A549 (cell line): Measurements from ENCODE around the gene CLEC4E. TPM values are rescaled to one million over a fixed set of nuclear protein-coding genes. Genes with fewer than 3 reads are reported as not detected.
A peak's percentile ranks its signal among the peaks of the same experiment; 100 is the strongest.
"Not testable (repeated sequence)": the region's sequence is repeated elsewhere in the genome, so short reads cannot be mapped to it uniquely, and the experiment has no call there.

ENCODE experiments used
- ATAC-seq, 2 experiments: fragments of 200-7000 bp in 1 of 2; fragments of >200 bp in 1 of 2; cut with Nextera tagmentation in 1 of 2; cut with Tn5 transposase in 1 of 2; 3 replicates each; pipeline versions ENCODE4 v1.8.0 to v1.9.1; 2018 to 2020; ENCODE audit warnings: mild to moderate bottlenecking in 1 of 2, moderate library complexity in 1 of 2
- CTCF ChIA-PET: fragments of 300-600 bp; sonication (Branson Sonifier 250); formaldehyde crosslinking; extraction: SDS; loops from one replicate; lab custom pipeline; 2021; ENCODE audit warnings: antibody characterized with exemption, inconsistent platforms; lab: Yijun Ruan, JAX
- POLR2A ChIA-PET: fragments of 350-600 bp; formaldehyde crosslinking; extraction: SDS; loops from one replicate; lab custom pipeline; 2021; ENCODE audit warnings: antibody characterized with exemption, inconsistent platforms; lab: Yijun Ruan, JAX
- DNase-seq, 2 experiments: peaks; one replicate each; pipeline versions ENCODE4 v3.0.0 to v3.0.0-alpha.2; 2011 to 2016; ENCODE audit warnings: low read depth in 1 of 2, low spot score in 1 of 2
- FAIRE-seq: peaks from 2 replicates; lab custom pipeline; 2011; peaks lifted over from hg19 to GRCh38; lab: Jason Lieb, UNC
- H3K27ac ChIP-seq, 2 experiments: fragments of >200 bp; sonication (Bioruptor Twin); formaldehyde crosslinking; 3 replicates each; pipeline ENCODE4 v1.5.1; 2016 to 2017
- H3K4me1 ChIP-seq: fragments of >200 bp; sonication (Bioruptor Twin); formaldehyde crosslinking; 3 replicates; pipeline ENCODE4 v1.6.1; 2016
- H3K4me2 ChIP-seq: fragments of >200 bp; sonication (Bioruptor Twin); formaldehyde crosslinking; 3 replicates; pipeline ENCODE4 v1.6.1; 2016
- H3K4me3 ChIP-seq: fragments of >200 bp; sonication (Bioruptor Twin); formaldehyde crosslinking; 3 replicates; pipeline ENCODE4 v1.5.1; 2016
- H3K9me3 ChIP-seq: fragments of >200 bp; sonication (Bioruptor Twin); formaldehyde crosslinking; 3 replicates; pipeline ENCODE4 v1.6.1; 2016
- BHLHE40 ChIP-seq: IDR thresholded peaks from 2 replicates; pipeline ENCODE4 v1.6.1; 2012; ENCODE audit warnings: low read depth, low read length, inconsistent platforms
- CEBPB ChIP-seq, 2 experiments: fragments of >200 bp in 1 of 2; sonication (Bioruptor Twin) in 1 of 2; formaldehyde crosslinking in 1 of 2; IDR thresholded peaks; 2 replicates each; pipeline ENCODE4 v1.6.1; 2012 to 2016
- CHD2 ChIP-seq: fragments of 150-350 bp; IDR thresholded peaks from 2 replicates; pipeline ENCODE4 v1.6.1; 2014; ENCODE audit warnings: low read length; ENCODE audit not compliant: partially characterized antibody
- CHD4 ChIP-seq: fragments of 200-600 bp; sonication (generic); IDR thresholded peaks from 2 replicates; pipeline ENCODE4 v1.6.1; 2016; ENCODE audit warnings: antibody characterized with exemption, mild to moderate bottlenecking, borderline replicate concordance
- ESRRA ChIP-seq: fragments of 150-350 bp; IDR thresholded peaks from 2 replicates; pipeline ENCODE4 v1.6.1; 2014; ENCODE audit warnings: mild to moderate bottlenecking, low read length, borderline replicate concordance
- FOSB ChIP-seq: fragments of 250-450 bp; sonication (Bioruptor Pico); IDR thresholded peaks from 2 replicates; pipeline ENCODE4 v1.5.0; 2020; ENCODE audit warnings: mild to moderate bottlenecking, moderate library complexity
- FOXS1 ChIP-seq: fragments of 250-450 bp; sonication (Bioruptor Pico); IDR thresholded peaks from 2 replicates; pipeline ENCODE4 v1.5.0; 2020; ENCODE audit warnings: mild to moderate bottlenecking, moderate library complexity
- HEYL ChIP-seq: fragments of 250-450 bp; sonication (Bioruptor Pico); IDR thresholded peaks from 2 replicates; pipeline ENCODE4 v1.8.0; 2021; ENCODE audit warnings: mild to moderate bottlenecking, moderate library complexity
- KDM5A ChIP-seq: fragments of 200-600 bp; sonication (generic); IDR thresholded peaks from 2 replicates; pipeline ENCODE4 v1.6.1; 2016; ENCODE audit warnings: antibody characterized with exemption, mild to moderate bottlenecking
- MAFK ChIP-seq: fragments of 450-650 bp; IDR thresholded peaks from 2 replicates; pipeline ENCODE4 v1.6.1; 2014; ENCODE audit not compliant: partially characterized antibody
- MAX ChIP-seq: IDR thresholded peaks from 2 replicates; pipeline ENCODE4 v1.6.1; 2012
- MYC ChIP-seq: IDR thresholded peaks from 2 replicates; pipeline ENCODE4 v1.6.1; 2012; ENCODE audit warnings: mild to moderate bottlenecking, inconsistent platforms, low read length, improper control_type of control experiment, borderline replicate concordance
- NFE2L2 ChIP-seq: fragments of 150-350 bp; conservative IDR thresholded peaks from 2 replicates; pipeline ENCODE4 v1.6.1; 2014; ENCODE audit warnings: low read length
- PHF8 ChIP-seq: fragments of 200-600 bp; sonication (generic); IDR thresholded peaks from 2 replicates; pipeline ENCODE4 v1.6.1; 2016; ENCODE audit warnings: low read depth, mild to moderate bottlenecking, antibody characterized with exemption, moderate library complexity, borderline replicate concordance
- POLR2A ChIP-seq: IDR thresholded peaks from 2 replicates; pipeline ENCODE4 v1.6.1; 2012; ENCODE audit warnings: mild to moderate bottlenecking, low read length
- RARB ChIP-seq: fragments of 250-450 bp; sonication (Bioruptor Pico); IDR thresholded peaks from 2 replicates; pipeline ENCODE4 v1.8.0; 2021; ENCODE audit warnings: mild to moderate bottlenecking, moderate library complexity
- RCOR1 ChIP-seq: fragments of 150-350 bp; IDR thresholded peaks from 2 replicates; pipeline ENCODE4 v1.6.1; 2014; ENCODE audit warnings: antibody characterized with exemption, low read length, low read depth
- REST ChIP-seq: fragments of 200-600 bp; sonication (generic); IDR thresholded peaks from 2 replicates; pipeline ENCODE4 v1.6.1; 2016; ENCODE audit warnings: antibody characterized with exemption, mild to moderate bottlenecking, moderate library complexity
- RFX5 ChIP-seq: fragments of 450-650 bp; IDR thresholded peaks from 2 replicates; pipeline ENCODE4 v1.7.1; 2014; ENCODE audit warnings: antibody characterized with exemption, mild to moderate bottlenecking, moderate library complexity
- SREBF2 ChIP-seq: fragments of 450-650 bp; IDR thresholded peaks from 2 replicates; pipeline ENCODE4 v1.6.1; 2014; ENCODE audit warnings: mild to moderate bottlenecking, moderate library complexity
- TP53 ChIP-seq: fragments of 250-450 bp; sonication (Bioruptor Pico); IDR thresholded peaks from 2 replicates; pipeline ENCODE4 v1.5.0; 2021; ENCODE audit warnings: mild to moderate bottlenecking, moderate library complexity
- ZSCAN20 ChIP-seq: fragments of 250-450 bp; sonication (Bioruptor Pico); IDR thresholded peaks from 2 replicates; pipeline ENCODE4 v1.8.0; 2022; ENCODE audit warnings: mild to moderate bottlenecking, moderate library complexity
- WGBS: methylation state at CpG from one replicate; pipeline ENCODE4 v1.1.6; 2017; ENCODE audit errors: missing lambda C conversion rate; 5-methylcytosine and 5-hydroxymethylcytosine counted together
- polyA plus RNA-seq, 4 experiments: library from polyadenylated mRNA; depleted of rRNA in 3 of 4; stranded (reverse); fragments of >200 nt; fragmentation: RNase III in 1 of 4; extraction: RNeasy Plus Mini Kit Qiagen cat#74134 plus additional on column Dnase treatment in 1 of 4; gene quantifications; 2 replicates in 3 of 4; 3 replicates in 1 of 4; pipeline ENCODE4 v1.2.3, GENCODE V29; 2011 to 2017

The CLEC4E gene
- polyA plus RNA-seq, 2 of the 4 experiments (the other 2 are of a cell fraction) = 0.06 TPM; not detected in 1

GRCh38 chr12:8566525-8566924, 25.8 kb upstream of the CLEC4E start (continued):
- TF ChIP-seq REST (no peak), ZSCAN20 (no peak)

GRCh38 chr12:8566052-8566451, 25.3 kb upstream of the CLEC4E start:
- CTCF ChIA-PET = interaction anchor here (0.7 to 1.4 kb wide), 3 partner anchors 22 to 1232 kb away, joined by 3 to 5 read pairs (median 3); no protein-coding TSS in a partner anchor
- ATAC-seq, H3K4me1 ChIP-seq: not testable (repeated sequence)

GRCh38 chr12:8564656-8565055, 24.0 kb upstream of the CLEC4E start:
- H3K4me3 ChIP-seq = no peak overlapping the region
- FAIRE-seq (no peak), DNase-seq (no peak), ATAC-seq (no peak)
- TF ChIP-seq CEBPB (IDR thresholded peaks at IDR 0.05) (no peak), MAFK (peak; percentile 7), RCOR1 (no peak), FOXS1 (CRISPR knock-in tag) (no peak)
- no peaks in the 10 kb centered on the region for H3K4me1 ChIP-seq
- ChIA-PET CTCF (interaction anchor here (0.6 kb wide), 1 partner anchor 20 kb away, joined by 3 read pairs; no protein-coding TSS in a partner anchor), POLR2A (no interaction called here)
- no peak overlapping the region for H3K4me2 ChIP-seq
- 36% methylated on average over 22 of the region's 22 CpGs for WGBS
- H3K9me3 ChIP-seq = peaks cover 2% of the 10 kb centered on the region; the same call in 1 of the 3 replicates
- no peak overlapping the region for H3K27ac ChIP-seq

More at GRCh38 chr12:8566052-8566451, 25.3 kb upstream of the CLEC4E start:
- FAIRE-seq, POLR2A ChIA-PET, H3K9me3 ChIP-seq, H3K4me2 ChIP-seq, H3K27ac ChIP-seq, DNase-seq, H3K4me3 ChIP-seq: not testable (repeated sequence)
- WGBS = 55% methylated on average over 2 of the region's 2 CpGs

- FAIRE-seq (no peak), ATAC-seq (no peak)
- WGBS = 47% methylated on average over 3 of the region's 3 CpGs
Measured at GRCh38 chr12:8563356-8563755, 22.7 kb upstream of the CLEC4E start.

GRCh38 chr12:8562310-8562709, 21.6 kb upstream of the CLEC4E start:
- CTCF ChIA-PET = interaction anchor here (1.0 to 1.4 kb wide), 2 partner anchors 12 to 18 kb away, joined by 3 to 8 read pairs; no protein-coding TSS in a partner anchor
- H3K9me3 ChIP-seq = peaks cover 2% of the 10 kb centered on the region; the same call in 1 of the 3 replicates
- DNase-seq (peak in 1 of 2 experiments; percentile 44), ATAC-seq (no peak; a peak in 1 of 6 replicates), FAIRE-seq (no peak)
- WGBS = 53% methylated on average over 6 of the region's 6 CpGs
- H3K4me2 ChIP-seq = no peak overlapping the region
- no peak overlapping the region for H3K4me3 ChIP-seq
- POLR2A ChIA-PET = no interaction called here
- H3K27ac ChIP-seq = no peak overlapping the region
- TF ChIP-seq TP53 (CRISPR knock-in tag) = no peak
- TF ChIP-seq RFX5 = no peak
- no peak for TF ChIP-seq RARB (CRISPR knock-in tag)
- no peak for TF ChIP-seq BHLHE40
- no peak for TF ChIP-seq FOSB (CRISPR knock-in tag)
- TF ChIP-seq CHD2 = no peak
- TF ChIP-seq CHD4 = no peak
- no peak for TF ChIP-seq NFE2L2
- no peak for TF ChIP-seq ESRRA
- TF ChIP-seq MYC = no peak
- TF ChIP-seq MAFK = no peak
- TF ChIP-seq HEYL (CRISPR knock-in tag) = no peak
- TF ChIP-seq PHF8 = no peak
- TF ChIP-seq SREBF2 = no peak
- TF ChIP-seq KDM5A = no peak
- H3K4me1 ChIP-seq = no peaks in the 10 kb centered on the region

More at GRCh38 chr12:8563356-8563755, 22.7 kb upstream of the CLEC4E start:
- ChIA-PET POLR2A (no interaction called here), CTCF (interaction anchor here (0.6 to 1.4 kb wide), 2 partner anchors 19 to 327 kb away, joined by 3 to 8 read pairs; no protein-coding TSS in a partner anchor)
- no peak overlapping the region for H3K4me3 ChIP-seq
- peaks cover 2% of the 10 kb centered on the region; the same call in 1 of the 3 replicates for H3K9me3 ChIP-seq
- no peak overlapping the region for H3K4me2 ChIP-seq
- no peak overlapping the region for H3K27ac ChIP-seq
- DNase-seq = no peak
- no peaks in the 10 kb centered on the region for H3K4me1 ChIP-seq
- TF ChIP-seq ESRRA = no peak
- no peak for TF ChIP-seq NFE2L2
- no peak for TF ChIP-seq POLR2A
- no peak for TF ChIP-seq BHLHE40
- no peak for TF ChIP-seq MAX
- TF ChIP-seq RFX5 = no peak
- TF ChIP-seq, all 56 proteins: peak for 0
